Motor neuron (in vitro differentiated cells): Measurements from ENCODE around the gene ZNF232. TPM values are rescaled to one million over a fixed set of nuclear protein-coding genes. Genes with fewer than 3 reads are reported as not detected.
"Not testable (repeated sequence)": the region's sequence is repeated elsewhere in the genome, so short reads cannot be mapped to it uniquely, and the experiment has no call there.

Experiments used
- ATAC-seq, 8 experiments: fragments of 200-7000 bp; cut with Tn5 transposase; replicated peaks in 6 of 8; 2 replicates each; pipeline ENCODE4 v1.8.0; 2021; ENCODE audit warnings: mild to moderate bottlenecking in 8 of 8, moderate library complexity in 8 of 8
- H3K27ac ChIP-seq, 2 donors: fragments of 250-450 bp; sonication (Bioruptor Pico); 2 replicates each; pipeline ENCODE4 v1.9.0; 2021; ENCODE audit warnings: antibody characterized with exemption in 2 of 2, mild to moderate bottlenecking in 2 of 2, moderate library complexity in 1 of 2
- H3K4me1 ChIP-seq, 2 donors: fragments of 250-450 bp; sonication (Bioruptor Pico); replicated peaks in 1 of 2; 2 replicates each; pipeline ENCODE4 v1.6.1; 2021; ENCODE audit warnings: antibody characterized with exemption in 2 of 2, mild to moderate bottlenecking in 2 of 2, moderate library complexity in 1 of 2
- H3K4me3 ChIP-seq, 5 donors: fragments of 250-450 bp; sonication (Bioruptor Pico); 2 replicates each; pipeline ENCODE4 v1.9.0; 2021; ENCODE audit warnings: antibody characterized with exemption in 5 of 5, mild to moderate bottlenecking in 5 of 5, moderate library complexity in 4 of 5
- WGBS, 10 experiments: fragments of 450-650 bp; shearing (Covaris generic); methylation state at CpG; one replicate each; pipeline ENCODE4 v1.0.0; 2022; 5-methylcytosine and 5-hydroxymethylcytosine counted together
- in situ Hi-C, 9 experiments: fragments of 400-800 bp; cut with MboI; loops; one replicate each; pipeline ENCODE4 v1.15.0; 2021; ENCODE audit warnings: low sequenced_read_pairs in 9 of 9, low pct_unique_long_range_greater_than_20kb in 2 of 9; ENCODE audit not compliant: unreplicated experiment in 9 of 9
- total RNA-seq, 8 experiments: library from RNA; unstranded; fragments of 300-600 nt; gene quantifications; 2 replicates each; pipeline versions ENCODE4 v1.2.3 to v1.2.4, GENCODE V29; 2022

The ZNF232 gene
- total RNA-seq, 8 experiments from 2014 or later, result 6.0 to 22.3 (median 16.1) TPM

- H3K27ac ChIP-seq, in situ Hi-C loops, ATAC-seq, H3K4me1 ChIP-seq, H3K4me3 ChIP-seq: not testable (repeated sequence)
- 40 to 90% (median 68%) methylated on average over 1 to 4 of the region's 5 CpGs; no CpG with 5 or more reads in 1 of the 10 experiments for WGBS, 10 experiments
These were observed 36.2 kb downstream of the ZNF232 start for GRCh38 chr17:5075472-5075871.

- Histone ChIP-seq H3K4me1 (no peaks in the 10 kb centered on the region), H3K27ac (no peak overlapping the region), H3K4me3 (no peak overlapping the region)
- 28 to 100% (median 82%) methylated on average over 1 to 4 of the region's 4 CpGs; no CpG with 5 or more reads in 1 of the 10 experiments for WGBS, 10 experiments
- in situ Hi-C loops, result loop anchor here in 3 of 9 experiments (25.0 kb wide), 2 partner anchors 107 to 157 kb away; partner anchors contain the start of genes CHRNE (in 2 of the 3), ENO3 (in 1 of the 3) and SPAG7 (in 1 of the 3)
- ATAC-seq, result no peak
These were observed 42.0 kb downstream of the ZNF232 start for GRCh38 chr17:5069724-5070123.

DNA sequence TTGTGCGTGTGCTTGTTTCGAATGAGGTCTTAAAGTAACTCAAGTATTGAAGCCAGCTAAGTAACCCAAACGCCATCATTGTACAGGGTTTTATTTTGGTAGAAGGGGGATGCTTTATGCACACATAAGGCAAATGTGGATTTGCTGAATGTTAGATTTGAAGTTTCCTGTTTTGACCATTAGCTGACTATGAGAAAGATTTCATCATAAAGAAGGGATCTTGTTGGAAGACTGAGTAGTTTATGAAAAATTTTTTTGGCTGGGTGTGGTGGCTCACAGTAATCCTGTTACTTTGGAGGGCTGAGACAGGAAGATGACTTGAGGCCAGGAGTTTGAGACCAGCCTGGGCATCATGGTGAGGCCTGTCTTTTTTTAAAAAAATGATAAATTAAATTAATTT lies 43.4 kb downstream of the ZNF232 start:
- in situ Hi-C loops, result loop anchor here in 3 of 9 experiments (25.0 kb wide), 2 partner anchors 106 to 156 kb away; partner anchors contain the start of genes CHRNE (in 2 of the 3), ENO3 (in 1 of the 3) and SPAG7 (in 1 of the 3)

GRCh38 chr17:5065227-5065744 lies 46.4 kb downstream of the ZNF232 start:
- H3K27ac ChIP-seq, result no peak overlapping the region
- H3K4me1 ChIP-seq, result no peaks in the 10 kb centered on the region
- no peak overlapping the region for H3K4me3 ChIP-seq
- no peak for ATAC-seq
- in situ Hi-C loops, result loop anchor here in 3 of 9 experiments (25.0 kb wide), 2 partner anchors 103 to 153 kb away; partner anchors contain the start of genes CHRNE (in 2 of the 3), ENO3 (in 1 of the 3) and SPAG7 (in 1 of the 3)
- 60 to 100% (median 86%) methylated on average over 1 of the region's 1 CpG; no CpG with 5 or more reads in 3 of the 10 experiments for WGBS, 10 experiments

More for the DNA sequence above, 43.4 kb downstream of the ZNF232 start:
- no peak overlapping the region for H3K27ac ChIP-seq
- H3K4me1 ChIP-seq, result no peaks in the 10 kb centered on the region
- H3K4me3 ChIP-seq, result no peak overlapping the region
- WGBS, 10 experiments, result 60 to 100% (median 86%) methylated on average over 1 to 3 of the region's 3 CpGs; no CpG with 5 or more reads in 4 of the 10 experiments
- ATAC-seq, result no peak

Other genes with a start within 250 kb of the ZNF232 start
- 10 to 100 TPM in 2 of 8 experiments, 1 to 10 TPM in 5, under 1 TPM in 1; 0.36 to 21.3 (median 3.4) TPM for gene C17orf107, start 212.3 kb downstream of the ZNF232 start, total RNA-seq
- 1 to 10 TPM in 3 of 8 experiments, under 1 TPM in 5; 0.21 to 2.3 (median 0.57) TPM for gene CHRNE, start 208.8 kb downstream of the ZNF232 start, total RNA-seq
- 1 to 10 TPM in 4 of 8 experiments, under 1 TPM in 4; 0.58 to 3.5 (median 0.94) TPM for gene GP1BA, start 179.6 kb downstream of the ZNF232 start, total RNA-seq
- 100 to 1,000 TPM in 1 of 8 experiments, 10 to 100 TPM in 7; 36.1 to 100 (median 51.0) TPM for gene SLC25A11, start 171.8 kb downstream of the ZNF232 start, total RNA-seq
- 100 to 1,000 TPM in 3 of 8 experiments, 10 to 100 TPM in 5; 74.1 to 109 (median 89.5) TPM for gene RNF167, start 171.6 kb downstream of the ZNF232 start, total RNA-seq
- 100 to 1,000 TPM; 143 to 541 (median 257) TPM for gene PFN1, start 163.3 kb downstream of the ZNF232 start, total RNA-seq
- 10 to 100 TPM in 6 of 8 experiments, 1 to 10 TPM in 2; 5.4 to 36.5 (median 14.9) TPM for gene ENO3, start 160.8 kb downstream of the ZNF232 start, total RNA-seq
- 100 to 1,000 TPM in 1 of 8 experiments, 10 to 100 TPM in 7; 62.9 to 128 (median 87.9) TPM for gene SPAG7, start 144.1 kb downstream of the ZNF232 start, total RNA-seq
- gene CAMTA2, start 124.2 kb downstream of the ZNF232 start, total RNA-seq, result 10 to 100 TPM in 4 of 8 experiments, 1 to 10 TPM in 4; 6.2 to 36.9 (median 10.6) TPM
- gene INCA1, start 114.4 kb downstream of the ZNF232 start, total RNA-seq, result 1 to 10 TPM in 3 of 8 experiments, under 1 TPM in 5; 0.54 to 2.4 (median 0.78) TPM
- gene KIF1C, start 113.9 kb downstream of the ZNF232 start, total RNA-seq, result 10 to 100 TPM in 4 of 8 experiments, 1 to 10 TPM in 4; 3.9 to 76.4 (median 16.4) TPM
- gene SLC52A1, start 76.5 kb downstream of the ZNF232 start, total RNA-seq, result 1 to 10 TPM in 1 of 8 experiments, under 1 TPM in 7; 0.05 to 1.6 (median 0.38) TPM
- 1 to 10 TPM in 5 of 8 experiments, under 1 TPM in 3; 0.22 to 8.5 (median 1.6) TPM for gene ZFP3, start 33.4 kb downstream of the ZNF232 start, total RNA-seq
- gene USP6, start 4.2 kb upstream of the ZNF232 start, total RNA-seq, result under 1 TPM; 0.17 to 1.00 (median 0.47) TPM
- gene ZNF594, start 80.0 kb upstream of the ZNF232 start, total RNA-seq, result 10 to 100 TPM in 7 of 8 experiments, 1 to 10 TPM in 1; 9.5 to 18.9 (median 14.0) TPM
- 1 to 10 TPM in 1 of 8 experiments, under 1 TPM in 6, not detected in 1; 0.21 to 1.2 (median 0.43) TPM for gene SCIMP, start 123.0 kb upstream of the ZNF232 start, total RNA-seq
- gene RABEP1, start 170.4 kb upstream of the ZNF232 start, total RNA-seq, result 10 to 100 TPM; 38.5 to 65.4 (median 47.4) TPM